Keratinocyte (primary cell): ENCODE data around the gene VTI1A. TPM values are rescaled to one million over a fixed set of nuclear protein-coding genes. Genes with fewer than 3 reads are reported as not detected.

Source experiments
- DNase-seq: peaks from one replicate; pipeline ENCODE4 v3.0.0-alpha.2; 2011; ENCODE audit warnings: low read depth, missing footprints, low spot score
- FAIRE-seq: peaks from 2 replicates; lab custom pipeline; 2011; peaks lifted over from hg19 to GRCh38; lab: Jason Lieb, UNC
- H2AFZ ChIP-seq: 2 replicates; pipeline ENCODE4 v1.6.0; 2012; ENCODE audit warnings: low read length, control low read depth, inconsistent platforms; ENCODE audit not compliant: control insufficient read depth
- H3K27ac ChIP-seq: 2 replicates; pipeline ENCODE4 v1.5.1; 2011; ENCODE audit warnings: low read length; ENCODE audit not compliant: control insufficient read depth, insufficient read depth
- H3K27me3 ChIP-seq: 3 replicates; pipeline ENCODE4 v1.6.0; 2011; ENCODE audit warnings: low read length; ENCODE audit not compliant: control insufficient read depth, insufficient read depth; ENCODE audit errors: extremely low read depth
- H3K36me3 ChIP-seq, 2 experiments: 2 replicates in 1 of 2; 3 replicates in 1 of 2; pipeline ENCODE4 v1.5.1; 2011; ENCODE audit warnings: low read length in 2 of 2, mild to moderate bottlenecking in 1 of 2; ENCODE audit not compliant: control insufficient read depth in 2 of 2, insufficient read depth in 2 of 2; ENCODE audit errors: extremely low read depth in 1 of 2
- H3K4me1 ChIP-seq: 3 replicates; pipeline ENCODE4 v1.5.1; 2011; ENCODE audit warnings: low read length; ENCODE audit not compliant: control insufficient read depth, insufficient read depth; ENCODE audit errors: extremely low read depth
- H3K4me2 ChIP-seq: 3 replicates; pipeline ENCODE4 v1.6.0; 2011; ENCODE audit warnings: low read depth, low read length; ENCODE audit not compliant: control insufficient read depth, insufficient read depth; ENCODE audit errors: extremely low read depth
- H3K4me3 ChIP-seq, 3 experiments: fragments of 200-600 bp in 1 of 3; sonication (generic) in 1 of 3; 2 replicates in 2 of 3; 3 replicates in 1 of 3; pipeline ENCODE4 v1.5.1; 2011 to 2016; ENCODE audit warnings: low read length in 3 of 3, mild to moderate bottlenecking in 3 of 3, control low read depth in 2 of 3, inconsistent platforms in 1 of 3, low read depth in 1 of 3, mixed read lengths in 1 of 3, mixed run types in 1 of 3, moderate library complexity in 1 of 3; ENCODE audit not compliant: control insufficient read depth in 2 of 3, insufficient read depth in 2 of 3; ENCODE audit errors: extremely low read depth in 1 of 3
- H3K79me2 ChIP-seq: 2 replicates; pipeline ENCODE4 v1.6.0; 2012; ENCODE audit warnings: low read length; ENCODE audit not compliant: control insufficient read depth, insufficient read depth
- H3K9ac ChIP-seq: 3 replicates; pipeline ENCODE4 v1.6.0; 2011; ENCODE audit warnings: low read length; ENCODE audit not compliant: control insufficient read depth, insufficient read depth; ENCODE audit errors: extremely low read depth
- H3K9me1 ChIP-seq: 3 replicates; pipeline ENCODE4 v1.6.0; 2011; ENCODE audit warnings: low read length; ENCODE audit not compliant: control insufficient read depth, insufficient read depth; ENCODE audit errors: extremely low read depth
- H3K9me3 ChIP-seq: 2 replicates; pipeline ENCODE4 v1.5.1; 2012; ENCODE audit warnings: low read depth, low read length; ENCODE audit not compliant: control insufficient read depth
- H4K20me1 ChIP-seq: 3 replicates; pipeline ENCODE4 v1.6.0; 2011; ENCODE audit warnings: low read length; ENCODE audit not compliant: control insufficient read depth, insufficient read depth; ENCODE audit errors: extremely low read depth
- CTCF ChIP-seq, 3 experiments: IDR thresholded peaks in 1 of 3; conservative IDR thresholded peaks in 1 of 3; optimal IDR thresholded peaks in 1 of 3; 2 replicates in 2 of 3; 3 replicates in 1 of 3; pipeline versions ENCODE3 to v1.5.1; 2011; ENCODE audit warnings: low read length in 3 of 3, mild to moderate bottlenecking in 3 of 3, moderate library complexity in 2 of 3, control low read depth in 1 of 3, inconsistent platforms in 1 of 3; ENCODE audit not compliant: insufficient read depth in 2 of 3; ENCODE audit errors: extremely low read depth in 1 of 3
- EZH2 ChIP-seq: IDR thresholded peaks from one replicate; pipeline ENCODE4 v1.6.1; 2012; ENCODE audit warnings: inconsistent platforms, mild to moderate bottlenecking, low read length, moderate library complexity
- dilution Hi-C: fragments of 300-500 bp; cut with MboI; formaldehyde crosslinking; loops from one replicate; pipeline ENCODE4 v1.7.0; 2020; ENCODE audit warnings: low sequenced_read_pairs; ENCODE audit not compliant: extremely low pct_ligation_motif_present
- polyA plus RNA-seq, 5 experiments: library from polyadenylated mRNA; depleted of rRNA in 3 of 5; stranded (reverse) in 3 of 5; stranded (forward) in 1 of 5; unstranded in 1 of 5; fragments of >200 nt; gene quantifications; 1 replicate in 1 of 5; 2 replicates in 3 of 5; 3 replicates in 1 of 5; pipeline versions ENCODE4 v1.2.1 to v1.2.3, GENCODE V29; 2011 to 2012; ENCODE audit warnings: missing spikeins in 2 of 5, low read depth in 1 of 5, low replicate concordance in 1 of 5

The VTI1A gene
- polyA plus RNA-seq, 1 donor (not counting 4 experiments of a cell fraction or from before 2014, with no cell fraction given): 18.5 TPM

- H3K9me1 ChIP-seq: no peaks in the 10 kb centered on the region
- no peaks in the 10 kb centered on the region for H3K9me3 ChIP-seq
- H3K27ac ChIP-seq: no peak overlapping the region
- TF ChIP-seq EZH2: no peak
- TF ChIP-seq CTCF (optimal IDR thresholded peaks at IDR 0.05 in 1 of 3, IDR thresholded peaks at IDR 0.05 in 1 of 3, conservative IDR thresholded peaks at IDR 0.05 in 1 of 3; ENCODE audit: extremely low read depth in 1 of 3, insufficient read depth in 2 of 3, low read length in 3 of 3): no peak
- no peak overlapping the region for H3K4me2 ChIP-seq
- H3K9ac ChIP-seq: no peak overlapping the region
- dilution Hi-C loops: no loop called here
- no peaks in the 10 kb centered on the region for H3K79me2 ChIP-seq
- H3K4me1 ChIP-seq: peaks cover 5% of the 10 kb centered on the region
- DNase-seq (no peak), FAIRE-seq (no peak)
- no peak overlapping the region for H3K4me3 ChIP-seq
- H2AFZ ChIP-seq: no peak overlapping the region
- no peaks in the 10 kb centered on the region for H3K27me3 ChIP-seq
- no peaks in the 10 kb centered on the region for H4K20me1 ChIP-seq
- H3K36me3 ChIP-seq: no peaks in the 10 kb centered on the region
These were observed 387.8 kb downstream of the VTI1A start for GRCh38 chr10:112834751-112835181.

- no peak overlapping the region for H2AFZ ChIP-seq
- dilution Hi-C loops: no loop called here
- FAIRE-seq: no peak
- no peak overlapping the region for H3K9ac ChIP-seq
- no peaks in the 10 kb centered on the region for H3K9me1 ChIP-seq
- H3K4me3 ChIP-seq: no peak overlapping the region
- H3K4me2 ChIP-seq: no peak overlapping the region
- H3K27me3 ChIP-seq: no peaks in the 10 kb centered on the region
- no peak for DNase-seq
- TF ChIP-seq EZH2 (no peak), CTCF (optimal IDR thresholded peaks at IDR 0.05 in 1 of 3, IDR thresholded peaks at IDR 0.05 in 1 of 3, conservative IDR thresholded peaks at IDR 0.05 in 1 of 3; ENCODE audit: extremely low read depth in 1 of 3, insufficient read depth in 2 of 3, low read length in 3 of 3) (no peak)
- H3K4me1 ChIP-seq: peaks cover 5% of the 10 kb centered on the region
- H3K9me3 ChIP-seq: no peaks in the 10 kb centered on the region
- no peak overlapping the region for H3K27ac ChIP-seq
- H3K36me3 ChIP-seq: no peaks in the 10 kb centered on the region
- H4K20me1 ChIP-seq: no peaks in the 10 kb centered on the region
- no peaks in the 10 kb centered on the region for H3K79me2 ChIP-seq
These were observed 388.3 kb downstream of the VTI1A start for GRCh38 chr10:112835217-112835715.
